ENCODE data around the gene GRK4.

Gene GRK4

GRCh38 chr4:3070709-3071500, 107.5 kb downstream of the GRK4 start:
- no peak for DNase-seq (ENCODE audit: low read depth)

GRCh38 chr4:3071811-3072210, 108.4 kb downstream of the GRK4 start:
- DNase-seq (ENCODE audit: low read depth): no peak

DNA sequence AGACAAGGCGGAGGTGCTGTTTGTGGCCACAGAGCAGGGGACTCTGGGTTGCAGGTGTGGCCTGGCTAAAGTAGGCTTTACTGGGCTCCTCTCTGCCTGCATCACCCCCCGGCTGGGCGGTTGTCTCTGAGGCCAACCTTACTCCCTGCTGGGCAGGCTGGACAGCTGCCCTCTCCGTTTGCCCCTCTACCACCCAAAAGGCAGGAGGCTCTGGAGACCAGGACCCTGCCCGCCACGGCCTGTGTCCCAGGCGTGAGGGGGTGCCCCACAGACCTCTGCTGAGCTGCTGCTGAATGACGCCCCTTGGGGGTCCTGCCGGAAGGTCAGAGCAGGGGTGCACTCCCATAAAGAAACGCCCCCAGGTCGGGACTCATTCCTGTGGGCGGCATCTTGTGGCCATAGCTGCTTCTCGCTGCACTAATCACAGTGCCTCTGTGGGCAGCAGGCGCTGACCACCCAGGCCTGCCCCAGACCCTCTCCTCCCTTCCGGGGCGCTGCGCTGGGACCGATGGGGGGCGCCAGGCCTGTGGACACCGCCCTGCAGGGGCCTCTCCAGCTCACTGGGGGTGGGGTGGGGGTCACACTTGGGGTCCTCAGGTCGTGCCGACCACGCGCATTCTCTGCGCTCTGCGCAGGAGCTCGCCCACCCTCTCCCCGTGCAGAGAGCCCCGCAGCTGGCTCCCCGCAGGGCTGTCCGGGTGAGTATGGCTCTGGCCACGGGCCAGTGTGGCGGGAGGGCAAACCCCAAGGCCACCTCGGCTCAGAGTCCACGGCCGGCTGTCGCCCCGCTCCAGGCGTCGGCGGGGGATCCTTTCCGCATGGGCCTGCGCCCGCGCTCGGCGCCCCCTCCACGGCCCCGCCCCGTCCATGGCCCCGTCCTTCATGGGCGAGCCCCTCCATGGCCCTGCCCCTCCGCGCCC, 110.0 kb downstream of the GRK4 start:
- no peak for DNase-seq (ENCODE audit: low read depth)

- DNase-seq (ENCODE audit: low read depth): peak; percentile 92
These were observed 110.9 kb downstream of the GRK4 start, which contains the start of the genes HTT and HTT-AS for GRCh38 chr4:3074078-3074845. HTT (plus strand) TSS chr4:3074681; CDS start chr4:3074826, 145 bp downstream. HTT-AS (minus strand) TSS chr4:3074538.

GRCh38 chr4:3074846-3075651, 111.7 kb downstream of the GRK4 start:
- DNase-seq (ENCODE audit: low read depth): peak; percentile 30

GRCh38 chr4:3075652-3075981, 112.2 kb downstream of the GRK4 start:
- DNase-seq (ENCODE audit: low read depth): no peak

- DNase-seq (ENCODE audit: low read depth): no peak
These were observed 114.4 kb downstream of the GRK4 start for GRCh38 chr4:3077796-3078195.

GRCh38 chr4:3079694-3080123, 116.3 kb downstream of the GRK4 start:
- DNase-seq (ENCODE audit: low read depth): no peak

DNA sequence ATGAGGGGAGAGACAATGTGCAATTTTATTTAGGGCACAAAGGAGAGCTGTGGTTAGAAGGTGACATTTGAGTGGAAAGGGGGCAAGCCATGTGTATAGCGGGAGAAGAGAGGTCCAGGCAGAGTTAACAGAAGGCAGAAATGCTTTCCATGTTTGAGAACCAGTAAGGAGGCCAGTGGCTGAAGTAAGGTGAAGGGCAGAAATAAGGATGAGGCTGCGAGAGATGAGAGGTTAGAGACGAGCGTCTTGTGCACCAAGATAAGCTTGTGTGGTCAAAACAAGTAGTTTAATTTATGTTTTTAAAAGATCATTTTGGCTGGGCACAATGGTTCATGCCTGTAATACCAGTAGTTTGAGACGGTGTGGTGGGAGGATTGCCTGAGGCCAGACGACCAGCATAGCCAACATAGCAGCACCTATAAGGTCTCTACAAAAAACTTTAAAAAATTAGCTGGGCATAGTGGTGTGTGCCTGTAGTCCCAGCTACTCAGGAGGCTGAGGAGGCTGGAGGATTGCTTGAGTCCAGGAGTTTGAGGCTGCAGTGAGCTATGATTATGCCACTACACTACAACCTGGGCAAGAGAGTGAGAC, 119.6 kb downstream of the GRK4 start:
- DNase-seq (ENCODE audit: low read depth): no peak

- DNase-seq (ENCODE audit: low read depth): no peak
These were observed 120.4 kb downstream of the GRK4 start for GRCh38 chr4:3083732-3084131.

DNA sequence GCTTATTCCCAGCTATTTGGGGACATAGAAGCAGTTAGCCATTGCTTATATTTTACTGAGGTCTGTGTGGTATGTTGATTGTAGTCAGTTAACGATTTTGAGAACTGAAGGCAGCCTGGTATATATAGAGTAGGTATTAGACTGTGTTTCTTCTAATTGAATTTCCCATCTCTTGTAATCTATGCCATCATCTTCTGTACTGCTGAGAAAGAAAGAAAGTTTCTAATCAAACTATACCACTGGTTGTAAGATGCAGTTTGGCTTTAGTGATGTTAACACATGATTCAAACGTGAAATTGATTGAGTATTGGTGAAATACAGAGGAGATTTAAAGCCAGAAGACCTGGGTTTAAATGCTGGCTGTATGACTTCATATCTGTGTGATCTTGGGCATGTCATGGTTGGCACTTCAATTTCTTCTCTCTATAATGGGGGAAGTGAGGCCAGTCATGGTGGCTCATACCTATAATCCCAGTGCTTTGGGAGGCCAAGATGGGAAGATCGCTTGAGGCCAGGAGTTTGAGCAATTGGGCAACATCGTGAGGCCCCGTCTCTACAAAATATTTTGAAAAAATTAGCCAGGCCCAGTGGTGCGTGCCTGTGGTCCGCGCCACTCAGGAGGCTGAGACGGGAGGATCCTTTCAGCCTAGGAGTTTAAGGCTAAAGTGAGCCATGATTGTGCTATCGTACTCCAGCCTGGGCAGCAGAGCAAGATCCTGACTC, 122.7 kb downstream of the GRK4 start:
- DNase-seq (ENCODE audit: low read depth): no peak

DNA sequence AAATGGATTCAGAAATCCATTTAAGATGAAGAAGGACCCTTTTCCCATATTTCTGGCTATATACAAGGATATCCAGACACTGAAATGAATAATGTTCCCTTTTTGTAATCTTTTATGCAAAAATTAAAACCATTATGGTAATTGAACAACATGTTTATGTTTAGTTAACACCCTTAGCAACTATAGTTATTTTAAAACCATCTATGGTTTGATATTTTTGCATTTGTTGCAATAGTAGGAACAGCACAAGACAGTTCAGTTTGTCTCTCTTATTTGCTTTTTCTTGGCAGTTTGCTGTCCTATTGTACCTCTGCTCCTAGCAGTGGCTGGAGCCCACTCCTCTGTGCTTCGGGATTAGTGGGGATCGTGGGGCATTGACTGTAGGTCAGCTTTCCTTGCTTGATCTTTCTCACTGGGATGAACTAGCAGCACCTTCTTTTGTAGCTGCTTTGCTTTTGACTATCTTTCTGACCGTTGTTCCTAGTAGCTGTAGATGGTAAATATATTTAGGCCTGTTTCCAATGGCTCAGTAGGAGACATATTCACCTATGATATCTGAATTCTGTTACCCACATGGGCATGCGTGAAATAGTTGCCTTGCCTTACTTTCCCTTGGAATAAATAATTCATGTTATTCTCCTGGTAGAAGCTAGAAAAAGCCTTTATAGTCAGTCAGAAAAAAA, 123.9 kb downstream of the GRK4 start:
- DNase-seq (ENCODE audit: low read depth): no peak

Data from activated T-cell treated with anti-CD3 and anti-CD28 coated beads for 24 hours (primary cell).